Stimulated activated CD8-positive, alpha-beta memory T cell treated with anti-CD3 and anti-CD28 coated beads, Interleukin-12 subunit alpha, Interleukin-12 subunit beta, amount 100 ng/mL, for 1 hour (primary cell): ENCODE results near the gene VMP1.
"Not testable (repeated sequence)": the region's sequence is repeated elsewhere in the genome, so short reads cannot be mapped to it uniquely, and the experiment has no call there.

Source experiments
- DNase-seq: peaks from one replicate; pipeline ENCODE4 v3.0.0-alpha.2; 2020; ENCODE audit warnings: low read depth

The VMP1 gene

GRCh38 chr17:59841091-59841881, 133.8 kb downstream of the VMP1 start:
- not testable (repeated sequence) for DNase-seq

GRCh38 chr17:59841882-59842263, 134.4 kb downstream of the VMP1 start:
- not testable (repeated sequence) for DNase-seq

- no peak for DNase-seq
These were observed 135.6 kb downstream of the VMP1 start for GRCh38 chr17:59842901-59843652.

- DNase-seq, result no peak
These were observed 137.6 kb downstream of the VMP1 start for GRCh38 chr17:59844884-59845594.

- DNase-seq, result no peak
These were observed 138.3 kb downstream of the VMP1 start for GRCh38 chr17:59845595-59846393.

GRCh38 chr17:59846394-59847165, 139.1 kb downstream of the VMP1 start:
- no peak for DNase-seq

GRCh38 chr17:59848385-59848668, 140.9 kb downstream of the VMP1 start:
- DNase-seq, result no peak

GRCh38 chr17:59848778-59849177, 141.3 kb downstream of the VMP1 start:
- DNase-seq, result no peak

GRCh38 chr17:59850311-59850710, 142.9 kb downstream of the VMP1 start:
- not testable (repeated sequence) for DNase-seq

- DNase-seq, result no peak
These were observed 144.3 kb downstream of the VMP1 start for GRCh38 chr17:59851439-59852375.

- not testable (repeated sequence) for DNase-seq
These were observed 145.4 kb downstream of the VMP1 start for GRCh38 chr17:59852847-59853167.

- DNase-seq, result no peak
These were observed 145.9 kb downstream of the VMP1 start for GRCh38 chr17:59853168-59853918.

- not testable (repeated sequence) for DNase-seq
These were observed 146.7 kb downstream of the VMP1 start for GRCh38 chr17:59853919-59854729.

GRCh38 chr17:59856859-59857794, 149.7 kb downstream of the VMP1 start:
- no peak for DNase-seq

GRCh38 chr17:59858167-59858816, 150.8 kb downstream of the VMP1 start:
- DNase-seq, result no peak

GRCh38 chr17:59858932-59859331, 151.5 kb downstream of the VMP1 start:
- no peak for DNase-seq

- no peak for DNase-seq
These were observed 152.1 kb downstream of the VMP1 start for GRCh38 chr17:59859444-59860025.
